OCI-LY7 (cell line): ENCODE data around the gene TAS1R1.

ENCODE experiments used
- EZH2phosphoT487 ChIP-seq: fragments of 200-600 bp; sonication (generic); IDR thresholded peaks from 2 replicates; pipeline ENCODE4 v1.6.1; 2018; ENCODE audit warnings: low read depth, borderline replicate concordance, mild to moderate bottlenecking, mixed run types, antibody characterized with exemption, low read length, moderate library complexity, mixed read lengths
- TF ChIP-seq, protein P1 (sequence below): fragments of 200-600 bp; sonication (generic); conservative IDR thresholded peaks from 2 replicates; pipeline ENCODE4 v1.5.1; 2014; ENCODE audit warnings: mild to moderate bottlenecking, antibody characterized with exemption, low read length, moderate library complexity, mixed read lengths

DNA sequence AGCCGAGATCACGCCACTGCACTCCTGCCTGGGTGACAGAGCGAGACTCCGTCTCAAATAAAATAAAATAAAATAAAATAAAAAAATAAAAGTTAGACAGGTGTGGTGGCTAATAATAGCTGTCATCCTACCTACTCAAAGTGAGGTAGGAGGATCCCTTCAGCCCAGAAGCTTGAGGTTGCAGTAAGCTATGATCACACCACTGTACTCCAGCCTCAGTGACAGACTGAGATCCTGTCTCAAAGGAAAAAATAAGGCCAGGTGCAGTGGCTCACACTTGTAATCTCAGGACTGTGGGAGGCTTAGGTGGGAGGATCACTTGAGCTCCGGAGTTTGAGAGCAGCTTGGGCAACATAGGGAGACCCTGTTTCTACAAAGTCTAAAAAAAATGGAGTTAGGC lies 18.8 kb upstream of the TAS1R1 start:
- TF ChIP-seq, protein P1, sequence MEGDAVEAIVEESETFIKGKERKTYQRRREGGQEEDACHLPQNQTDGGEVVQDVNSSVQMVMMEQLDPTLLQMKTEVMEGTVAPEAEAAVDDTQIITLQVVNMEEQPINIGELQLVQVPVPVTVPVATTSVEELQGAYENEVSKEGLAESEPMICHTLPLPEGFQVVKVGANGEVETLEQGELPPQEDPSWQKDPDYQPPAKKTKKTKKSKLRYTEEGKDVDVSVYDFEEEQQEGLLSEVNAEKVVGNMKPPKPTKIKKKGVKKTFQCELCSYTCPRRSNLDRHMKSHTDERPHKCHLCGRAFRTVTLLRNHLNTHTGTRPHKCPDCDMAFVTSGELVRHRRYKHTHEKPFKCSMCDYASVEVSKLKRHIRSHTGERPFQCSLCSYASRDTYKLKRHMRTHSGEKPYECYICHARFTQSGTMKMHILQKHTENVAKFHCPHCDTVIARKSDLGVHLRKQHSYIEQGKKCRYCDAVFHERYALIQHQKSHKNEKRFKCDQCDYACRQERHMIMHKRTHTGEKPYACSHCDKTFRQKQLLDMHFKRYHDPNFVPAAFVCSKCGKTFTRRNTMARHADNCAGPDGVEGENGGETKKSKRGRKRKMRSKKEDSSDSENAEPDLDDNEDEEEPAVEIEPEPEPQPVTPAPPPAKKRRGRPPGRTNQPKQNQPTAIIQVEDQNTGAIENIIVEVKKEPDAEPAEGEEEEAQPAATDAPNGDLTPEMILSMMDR: no peak
- TF ChIP-seq EZH2phosphoT487: no peak
